NCI-H187 treated with DMSO at 0.1 percent for 48 hours (cell line): ENCODE data around the gene TSC22D1.

Source experiments
- DNase-seq: peaks from one replicate; lab custom pipeline; 2025; lab: John Stamatoyannopoulos, UW

The TSC22D1 gene

GRCh38 chr13:44451651-44452050, 124.5 kb downstream of the TSC22D1 start:
- DNase-seq, result no peak

- no peak for DNase-seq
Observed at GRCh38 chr13:44451126-44451525, 125.0 kb downstream of the TSC22D1 start.

- DNase-seq, result no peak
Observed at GRCh38 chr13:44449999-44450821, 125.9 kb downstream of the TSC22D1 start.

- no peak for DNase-seq
Observed at GRCh38 chr13:44448875-44449274, 127.3 kb downstream of the TSC22D1 start.

- no peak for DNase-seq
Observed at GRCh38 chr13:44448373-44448772, 127.8 kb downstream of the TSC22D1 start.

- no peak for DNase-seq
Observed at GRCh38 chr13:44447783-44448321, 128.3 kb downstream of the TSC22D1 start.

GRCh38 chr13:44440046-44440608, 136.0 kb downstream of the TSC22D1 start:
- no peak for DNase-seq

GRCh38 chr13:44439452-44440024, 136.6 kb downstream of the TSC22D1 start:
- no peak for DNase-seq

GRCh38 chr13:44438234-44438579, 137.9 kb downstream of the TSC22D1 start:
- DNase-seq, result no peak

GRCh38 chr13:44437356-44438233, 138.5 kb downstream of the TSC22D1 start:
- peak; percentile 22 for DNase-seq

- DNase-seq, result peak; percentile 88
Observed at GRCh38 chr13:44436589-44437337, 139.4 kb downstream of the TSC22D1 start.

GRCh38 chr13:44435919-44436510, 140.1 kb downstream of the TSC22D1 start:
- no peak for DNase-seq

- DNase-seq, result peak; percentile 98
Observed at GRCh38 chr13:44435142-44435918, 140.8 kb downstream of the TSC22D1 start.

- no peak for DNase-seq
Observed at GRCh38 chr13:44434766-44435141, 141.4 kb downstream of the TSC22D1 start.

GRCh38 chr13:44433863-44434765, 142.0 kb downstream of the TSC22D1 start:
- no peak for DNase-seq

GRCh38 chr13:44432650-44433049, 143.5 kb downstream of the TSC22D1 start:
- DNase-seq, result no peak

GRCh38 chr13:44431150-44431549, 145.0 kb downstream of the TSC22D1 start:
- no peak for DNase-seq

- DNase-seq, result no peak
Observed at GRCh38 chr13:44429311-44429710, 146.8 kb downstream of the TSC22D1 start.

GRCh38 chr13:44426461-44426860, 149.7 kb downstream of the TSC22D1 start:
- no peak for DNase-seq
